Measurements from ENCODE around the gene KCTD21. TPM values are rescaled to one million over a fixed set of nuclear protein-coding genes. Genes with fewer than 3 reads are reported as not detected.

KCTD21 gene
- total RNA-seq, 1 donor from 2014 or later = 0.90 TPM

GRCh38 chr11:78209478-78209877, 21.1 kb upstream of the KCTD21 start:
- TF ChIP-seq CTCF (IDR thresholded peaks at IDR 0.05) (no peak), EZH2 (IDR thresholded peaks at IDR 0.05) (no peak), EZH2phosphoT487 (IDR thresholded peaks at IDR 0.05) (no peak)
- Histone ChIP-seq H4K20me1 (ENCODE audit: low read depth) (no peaks in the 10 kb centered on the region), H3K27me3 (no peaks in the 10 kb centered on the region), H3K4me1 (no peaks in the 10 kb centered on the region), H3K36me3 (no peaks in the 10 kb centered on the region), H3K9me3 (ENCODE audit: low read depth) (no peaks in the 10 kb centered on the region), H3K4me2 (no peak overlapping the region), H2AFZ (replicated peaks) (no peak overlapping the region), H3F3A (ENCODE audit: low read depth) (no peaks in the 10 kb centered on the region), H3K4me3 (no peak overlapping the region), H3K27ac (no peak overlapping the region), H3K9ac (no peak overlapping the region), H3K79me2 (ENCODE audit: low read depth) (no peaks in the 10 kb centered on the region)
- Mint-ChIP-seq H3K27me3 (ENCODE audit: insufficient read depth, low read depth) (peaks cover 4% of the 10 kb centered on the region), H3K36me3 (peaks cover 26% of the 10 kb centered on the region), H3K4me1 (no peaks in the 10 kb centered on the region), H3K9me3 (peaks cover 2% of the 10 kb centered on the region), H3K27ac (no peak overlapping the region), H3K4me3 (no peak overlapping the region)
- no peak for DNase-seq (ENCODE audit: low spot score)

GRCh38 chr11:78208257-78209165, 20.1 kb upstream of the KCTD21 start:
- Mint-ChIP-seq H3K4me1 (no peaks in the 10 kb centered on the region), H3K4me3 (no peak overlapping the region), H3K27me3 (ENCODE audit: insufficient read depth, low read depth) (peaks cover 4% of the 10 kb centered on the region), H3K27ac (no peak overlapping the region), H3K9me3 (peaks cover 2% of the 10 kb centered on the region), H3K36me3 (peaks cover 26% of the 10 kb centered on the region)
- no peaks in the 10 kb centered on the region for H4K20me1 ChIP-seq (ENCODE audit: low read depth)
- no peaks in the 10 kb centered on the region for H3K79me2 ChIP-seq (ENCODE audit: low read depth)
- TF ChIP-seq CTCF (IDR thresholded peaks at IDR 0.05) = no peak
- no peak for TF ChIP-seq EZH2 (IDR thresholded peaks at IDR 0.05)
- TF ChIP-seq EZH2phosphoT487 (IDR thresholded peaks at IDR 0.05) = no peak
- no peaks in the 10 kb centered on the region for H3K36me3 ChIP-seq
- H3K9me3 ChIP-seq (ENCODE audit: low read depth) = no peaks in the 10 kb centered on the region
- H3K27me3 ChIP-seq = no peaks in the 10 kb centered on the region
- no peak overlapping the region for H2AFZ ChIP-seq (replicated peaks)
- H3K4me1 ChIP-seq = no peaks in the 10 kb centered on the region
- no peaks in the 10 kb centered on the region for H3F3A ChIP-seq (ENCODE audit: low read depth)
- DNase-seq (ENCODE audit: low spot score) = no peak
- H3K4me2 ChIP-seq = no peak overlapping the region
- H3K4me3 ChIP-seq = no peak overlapping the region
- no peak overlapping the region for H3K9ac ChIP-seq
- no peak overlapping the region for H3K27ac ChIP-seq

- no peaks in the 10 kb centered on the region for H3K4me1 Mint-ChIP-seq
- no peak for TF ChIP-seq CTCF (IDR thresholded peaks at IDR 0.05)
- Histone ChIP-seq H3K9me3 (ENCODE audit: low read depth) (no peaks in the 10 kb centered on the region), H3K4me2 (no peak overlapping the region), H2AFZ (replicated peaks) (no peak overlapping the region), H3K9ac (no peak overlapping the region), H3K79me2 (ENCODE audit: low read depth) (no peaks in the 10 kb centered on the region), H3K4me1 (no peaks in the 10 kb centered on the region), H3K4me3 (no peak overlapping the region), H3K36me3 (no peaks in the 10 kb centered on the region), H4K20me1 (ENCODE audit: low read depth) (no peaks in the 10 kb centered on the region), H3K27ac (no peak overlapping the region), H3K27me3 (no peaks in the 10 kb centered on the region), H3F3A (ENCODE audit: low read depth) (no peaks in the 10 kb centered on the region)
- H3K36me3 Mint-ChIP-seq = peaks cover 31% of the 10 kb centered on the region
- no peak overlapping the region for H3K27ac Mint-ChIP-seq
- peaks cover 2% of the 10 kb centered on the region for H3K9me3 Mint-ChIP-seq
- no peak overlapping the region for H3K4me3 Mint-ChIP-seq
- no peak for DNase-seq (ENCODE audit: low spot score)
- peaks cover 4% of the 10 kb centered on the region for H3K27me3 Mint-ChIP-seq (ENCODE audit: insufficient read depth, low read depth)
Measured at GRCh38 chr11:78207532-78208256, 19.3 kb upstream of the KCTD21 start.

Data from neural progenitor cell (in vitro differentiated cells).